ENCODE results near the gene CUBN.
A peak's percentile ranks its signal among the peaks of the same experiment; 100 is the strongest.

CUBN gene

DNA sequence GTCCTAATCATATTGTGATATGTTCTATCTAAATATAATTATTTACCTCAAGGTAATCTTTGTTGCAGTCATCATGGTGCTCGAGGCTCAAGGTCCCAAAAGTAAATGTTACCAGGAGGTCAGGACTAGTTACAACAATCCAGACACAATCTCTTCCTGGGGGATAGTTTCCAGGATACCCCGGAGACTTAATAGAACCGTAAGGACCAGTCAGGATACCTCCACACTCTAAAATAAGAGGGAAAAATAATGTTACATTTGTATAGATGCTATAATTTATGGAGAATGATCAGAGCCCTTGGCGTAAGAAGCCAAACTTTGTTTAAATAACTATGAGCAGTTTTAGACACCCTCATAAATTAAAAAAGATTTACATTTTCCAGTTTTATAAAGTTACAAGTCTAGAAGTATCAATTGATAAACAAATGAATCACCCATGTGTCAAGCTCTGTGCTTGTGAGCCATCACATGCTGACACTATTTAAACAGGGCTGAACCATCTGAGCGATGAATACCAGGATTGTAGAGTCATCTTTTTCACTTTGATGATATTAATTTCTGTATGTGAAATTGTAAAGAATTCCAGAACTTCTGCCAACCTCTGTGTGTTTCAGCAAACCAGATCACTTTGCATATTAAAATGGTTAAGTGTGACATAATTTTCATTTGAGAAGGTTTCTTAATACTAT, 41.3 kb downstream of the CUBN start:
- Histone ChIP-seq H3K27ac (ENCODE audit: low read depth, low read length) (peak overlapping the region; percentile 26), H2AFZ (ENCODE audit: low read length, unreplicated experiment) (peak overlapping the region; percentile 65), H3K79me2 (ENCODE audit: control insufficient read depth, insufficient read depth, low read length, unreplicated experiment) (no peaks in the 10 kb centered on the region), H3K27me3 (ENCODE audit: insufficient read depth, low read length) (no peaks in the 10 kb centered on the region), H3K4me3 (ENCODE audit: low read depth, low read length) (no peak overlapping the region), H3K36me3 (ENCODE audit: insufficient read depth, low read length) (no peaks in the 10 kb centered on the region), H3K4me1 (ENCODE audit: control insufficient read depth, insufficient read depth, low read length, unreplicated experiment) (peaks cover 27% of the 10 kb centered on the region)

DNA sequence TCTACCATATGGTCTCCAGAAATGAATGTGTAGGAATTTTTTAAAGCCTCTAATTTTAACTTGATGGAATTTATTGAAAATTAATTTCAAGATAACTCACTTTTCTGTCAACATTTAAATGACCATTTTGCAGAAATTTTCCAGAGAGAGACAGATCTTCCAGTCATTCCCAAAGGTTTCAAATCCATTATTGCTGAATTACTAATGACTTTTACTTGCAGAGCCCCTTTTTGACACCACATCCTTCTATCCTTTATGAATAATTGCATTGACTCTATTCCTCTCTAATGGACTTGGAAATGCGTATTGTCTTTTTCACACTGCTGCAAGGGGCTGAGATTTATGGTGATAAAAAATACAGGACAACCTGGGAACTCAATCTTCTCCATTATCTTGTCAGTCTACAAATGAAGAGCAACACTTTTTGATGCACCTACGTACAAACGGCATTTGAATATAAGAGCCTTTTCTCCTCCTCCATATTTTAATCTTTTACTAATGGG, 42.7 kb downstream of the CUBN start:
- Histone ChIP-seq H3K4me3 (ENCODE audit: low read depth, low read length) (no peak overlapping the region), H3K4me1 (ENCODE audit: control insufficient read depth, insufficient read depth, low read length, unreplicated experiment) (peaks cover 27% of the 10 kb centered on the region), H3K36me3 (ENCODE audit: insufficient read depth, low read length) (no peaks in the 10 kb centered on the region), H3K27me3 (ENCODE audit: insufficient read depth, low read length) (no peaks in the 10 kb centered on the region), H2AFZ (ENCODE audit: low read length, unreplicated experiment) (no peak overlapping the region), H3K27ac (ENCODE audit: low read depth, low read length) (no peak overlapping the region), H3K79me2 (ENCODE audit: control insufficient read depth, insufficient read depth, low read length, unreplicated experiment) (no peaks in the 10 kb centered on the region)

DNA sequence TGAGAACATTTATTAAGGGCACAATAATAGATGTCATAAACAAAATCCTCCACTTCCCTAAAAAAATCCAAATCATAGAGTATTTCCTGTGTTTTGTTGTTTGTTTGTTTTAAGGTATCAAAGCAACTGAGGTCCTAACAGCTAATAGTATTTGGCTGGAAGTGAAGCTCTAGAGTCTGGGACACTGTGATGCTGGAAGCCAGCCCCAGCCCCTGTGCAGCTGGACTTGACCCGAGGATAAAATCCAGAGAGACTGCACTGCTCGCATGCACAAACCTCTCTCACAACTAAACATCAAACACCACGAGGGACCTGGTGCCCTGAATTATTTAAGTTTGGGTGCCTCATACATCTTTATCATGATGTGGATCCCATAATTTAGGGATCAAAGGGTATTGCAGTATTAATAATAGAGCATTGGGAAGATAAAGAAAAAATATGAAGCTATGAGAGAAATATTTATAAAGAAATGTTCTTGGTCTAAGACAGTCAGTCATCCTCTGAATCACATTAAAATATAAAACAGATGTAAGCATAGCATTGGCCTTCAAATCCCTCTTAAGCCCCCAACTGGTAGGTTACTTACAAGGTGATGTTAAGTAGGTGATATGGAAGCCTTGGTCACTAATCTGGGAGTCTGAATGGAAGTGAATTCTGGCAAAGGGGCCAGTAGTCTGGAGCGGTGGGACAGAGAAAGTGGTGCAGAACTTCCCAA, 44.4 kb downstream of the CUBN start:
- H3K27ac ChIP-seq (ENCODE audit: low read depth, low read length), result no peak overlapping the region
- peaks cover 27% of the 10 kb centered on the region for H3K4me1 ChIP-seq (ENCODE audit: control insufficient read depth, insufficient read depth, low read length, unreplicated experiment)
- peak overlapping the region; percentile 28 for H2AFZ ChIP-seq (ENCODE audit: low read length, unreplicated experiment)
- H3K36me3 ChIP-seq (ENCODE audit: insufficient read depth, low read length), result no peaks in the 10 kb centered on the region
- no peak overlapping the region for H3K4me3 ChIP-seq (ENCODE audit: low read depth, low read length)
- no peaks in the 10 kb centered on the region for H3K27me3 ChIP-seq (ENCODE audit: insufficient read depth, low read length)
- no peaks in the 10 kb centered on the region for H3K79me2 ChIP-seq (ENCODE audit: control insufficient read depth, insufficient read depth, low read length, unreplicated experiment)

DNA sequence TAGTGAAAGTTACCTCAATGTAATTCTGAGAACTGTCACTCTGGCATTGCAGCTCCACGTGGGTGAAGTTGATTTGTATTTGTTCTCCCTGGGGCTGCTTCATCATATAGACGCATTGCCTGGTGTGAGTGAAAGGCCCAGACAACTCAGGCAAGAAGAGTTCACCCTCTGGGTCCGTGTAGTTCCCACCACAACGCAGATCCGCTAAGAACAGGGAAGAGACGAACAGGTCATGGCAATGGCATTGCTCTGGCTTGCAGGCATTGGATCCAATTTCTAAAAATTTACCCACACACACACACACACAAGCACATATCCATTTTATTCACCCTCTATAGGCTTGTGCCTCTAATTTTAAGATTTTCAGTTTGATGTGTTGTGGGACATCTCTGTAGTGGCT, 45.4 kb downstream of the CUBN start:
- H3K4me3 ChIP-seq (ENCODE audit: low read depth, low read length), result no peak overlapping the region

DNA sequence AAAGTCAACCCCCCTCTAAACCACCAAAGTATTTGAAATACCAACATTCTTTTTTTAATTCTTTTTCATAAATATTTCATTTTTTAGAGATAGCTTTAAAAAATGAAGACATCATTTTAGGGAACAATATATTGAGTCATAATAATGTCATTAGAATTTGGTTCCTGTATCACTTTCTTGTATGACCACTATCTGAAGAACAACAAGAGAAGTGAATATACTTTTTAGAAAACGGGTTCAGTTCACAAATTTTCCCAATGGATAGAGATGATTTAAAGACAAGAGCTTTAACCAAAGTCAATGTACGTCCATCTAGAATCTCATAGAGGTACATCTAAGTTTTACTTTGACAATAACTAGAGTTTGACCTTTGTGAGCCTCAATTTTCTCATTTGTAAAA, 48.2 kb downstream of the CUBN start:
- Histone ChIP-seq H3K4me3 (ENCODE audit: low read depth, low read length) (no peak overlapping the region), H2AFZ (ENCODE audit: low read length, unreplicated experiment) (no peak overlapping the region), H3K36me3 (ENCODE audit: insufficient read depth, low read length) (no peaks in the 10 kb centered on the region), H3K27ac (ENCODE audit: low read depth, low read length) (no peak overlapping the region), H3K4me1 (ENCODE audit: control insufficient read depth, insufficient read depth, low read length, unreplicated experiment) (peaks cover 20% of the 10 kb centered on the region), H3K79me2 (ENCODE audit: control insufficient read depth, insufficient read depth, low read length, unreplicated experiment) (no peaks in the 10 kb centered on the region), H3K27me3 (ENCODE audit: insufficient read depth, low read length) (no peaks in the 10 kb centered on the region)

More for the DNA sequence above, 45.4 kb downstream of the CUBN start:
- Histone ChIP-seq H3K27me3 (ENCODE audit: insufficient read depth, low read length) (no peaks in the 10 kb centered on the region), H3K36me3 (ENCODE audit: insufficient read depth, low read length) (no peaks in the 10 kb centered on the region), H3K79me2 (ENCODE audit: control insufficient read depth, insufficient read depth, low read length, unreplicated experiment) (no peaks in the 10 kb centered on the region), H3K4me1 (ENCODE audit: control insufficient read depth, insufficient read depth, low read length, unreplicated experiment) (peaks cover 24% of the 10 kb centered on the region), H3K27ac (ENCODE audit: low read depth, low read length) (no peak overlapping the region), H2AFZ (ENCODE audit: low read length, unreplicated experiment) (no peak overlapping the region)

DNA sequence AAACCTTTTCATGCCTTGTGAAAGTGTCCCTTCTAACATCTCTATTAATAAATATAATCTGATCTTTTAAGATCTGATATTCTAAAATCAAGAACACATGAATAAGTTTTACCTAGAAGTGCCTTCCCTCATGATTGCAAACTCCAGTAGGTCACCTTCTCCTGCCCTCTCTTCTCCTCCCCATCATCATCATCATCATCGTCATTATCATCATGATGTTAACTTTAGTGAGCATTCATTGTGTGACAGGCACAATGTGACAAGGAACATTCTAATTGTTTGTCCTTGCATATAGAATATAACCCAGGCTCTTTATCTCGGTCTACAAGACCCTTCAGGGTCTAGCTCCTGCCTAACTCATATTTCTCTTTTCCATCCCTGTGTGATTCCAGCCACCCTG, 51.7 kb downstream of the CUBN start:
- no peak overlapping the region for H3K27ac ChIP-seq (ENCODE audit: low read depth, low read length)
- H3K79me2 ChIP-seq (ENCODE audit: control insufficient read depth, insufficient read depth, low read length, unreplicated experiment), result no peaks in the 10 kb centered on the region
- H2AFZ ChIP-seq (ENCODE audit: low read length, unreplicated experiment), result no peak overlapping the region
- no peak overlapping the region for H3K4me3 ChIP-seq (ENCODE audit: low read depth, low read length)
- no peaks in the 10 kb centered on the region for H3K27me3 ChIP-seq (ENCODE audit: insufficient read depth, low read length)
- no peaks in the 10 kb centered on the region for H3K36me3 ChIP-seq (ENCODE audit: insufficient read depth, low read length)
- peaks cover 40% of the 10 kb centered on the region for H3K4me1 ChIP-seq (ENCODE audit: control insufficient read depth, insufficient read depth, low read length, unreplicated experiment)

DNA sequence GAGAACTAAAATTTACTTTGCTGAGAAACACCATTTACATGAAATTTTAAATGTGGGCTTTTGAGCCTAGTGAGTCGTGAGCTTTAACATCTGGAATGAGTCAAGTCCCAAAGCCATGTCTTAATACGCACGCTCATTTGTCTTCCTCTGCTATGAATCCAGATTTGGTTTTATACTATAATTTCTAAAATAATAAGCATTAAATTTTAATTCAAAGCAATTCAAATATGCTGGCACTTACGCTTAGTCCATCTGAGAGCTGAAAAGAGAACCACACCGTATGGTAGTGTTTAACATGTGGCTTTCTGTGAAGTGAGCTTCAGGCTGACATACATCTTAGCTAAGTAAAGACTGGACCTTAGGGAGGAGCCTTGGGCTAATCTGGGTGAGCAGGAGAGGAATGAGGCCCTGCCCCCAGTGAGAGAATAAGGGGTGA, 52.2 kb downstream of the CUBN start:
- H2AFZ ChIP-seq (ENCODE audit: low read length, unreplicated experiment), result no peak overlapping the region
- no peaks in the 10 kb centered on the region for H3K27me3 ChIP-seq (ENCODE audit: insufficient read depth, low read length)
- peak overlapping the region; percentile 99 for H3K27ac ChIP-seq (ENCODE audit: low read depth, low read length)
- no peaks in the 10 kb centered on the region for H3K79me2 ChIP-seq (ENCODE audit: control insufficient read depth, insufficient read depth, low read length, unreplicated experiment)
- peaks cover 43% of the 10 kb centered on the region for H3K4me1 ChIP-seq (ENCODE audit: control insufficient read depth, insufficient read depth, low read length, unreplicated experiment)
- no peak overlapping the region for H3K4me3 ChIP-seq (ENCODE audit: low read depth, low read length)
- H3K36me3 ChIP-seq (ENCODE audit: insufficient read depth, low read length), result no peaks in the 10 kb centered on the region

DNA sequence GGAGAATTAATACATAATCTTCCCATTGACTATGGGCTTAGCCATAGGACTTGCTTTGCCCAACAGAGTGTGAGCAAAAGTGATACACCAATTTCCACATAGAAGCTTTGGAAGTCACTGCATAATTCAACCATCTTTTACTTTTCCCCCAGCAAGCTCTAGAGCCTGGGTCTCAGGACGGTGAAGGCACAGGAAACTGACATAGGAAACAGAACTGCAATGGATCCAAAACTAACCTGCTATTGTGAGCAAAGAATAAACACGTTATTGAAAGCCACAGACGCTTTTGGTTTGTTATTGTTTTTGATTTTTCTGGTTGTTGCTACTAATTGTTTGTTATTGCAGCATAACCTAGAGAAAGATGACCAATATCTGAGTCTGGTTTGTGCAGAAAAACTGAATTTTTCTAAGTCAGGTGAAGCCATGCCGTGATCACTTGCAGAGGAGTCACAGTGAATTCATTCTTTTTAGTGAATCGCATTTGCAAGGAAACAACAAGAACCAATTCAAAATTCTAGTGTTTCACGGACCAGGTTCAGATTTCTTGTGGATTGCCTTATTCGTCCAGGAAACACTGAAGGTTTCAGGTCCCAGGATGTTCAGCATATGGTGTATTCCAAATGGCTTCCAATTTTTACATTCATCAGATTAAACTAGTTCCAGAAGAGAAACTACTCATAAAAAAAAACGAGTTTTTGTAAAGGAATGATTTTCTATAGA, 52.8 kb downstream of the CUBN start:
- H3K27me3 ChIP-seq (ENCODE audit: insufficient read depth, low read length), result no peaks in the 10 kb centered on the region
- peaks cover 47% of the 10 kb centered on the region for H3K4me1 ChIP-seq (ENCODE audit: control insufficient read depth, insufficient read depth, low read length, unreplicated experiment)
- peak overlapping the region; percentile 56; the same call in 1 of the 2 replicates for H3K4me3 ChIP-seq (ENCODE audit: low read depth, low read length)
- peak overlapping the region; percentile 99 for H3K27ac ChIP-seq (ENCODE audit: low read depth, low read length)
- no peaks in the 10 kb centered on the region for H3K79me2 ChIP-seq (ENCODE audit: control insufficient read depth, insufficient read depth, low read length, unreplicated experiment)
- H2AFZ ChIP-seq (ENCODE audit: low read length, unreplicated experiment), result peak overlapping the region; percentile 39
- H3K36me3 ChIP-seq (ENCODE audit: insufficient read depth, low read length), result no peaks in the 10 kb centered on the region

DNA sequence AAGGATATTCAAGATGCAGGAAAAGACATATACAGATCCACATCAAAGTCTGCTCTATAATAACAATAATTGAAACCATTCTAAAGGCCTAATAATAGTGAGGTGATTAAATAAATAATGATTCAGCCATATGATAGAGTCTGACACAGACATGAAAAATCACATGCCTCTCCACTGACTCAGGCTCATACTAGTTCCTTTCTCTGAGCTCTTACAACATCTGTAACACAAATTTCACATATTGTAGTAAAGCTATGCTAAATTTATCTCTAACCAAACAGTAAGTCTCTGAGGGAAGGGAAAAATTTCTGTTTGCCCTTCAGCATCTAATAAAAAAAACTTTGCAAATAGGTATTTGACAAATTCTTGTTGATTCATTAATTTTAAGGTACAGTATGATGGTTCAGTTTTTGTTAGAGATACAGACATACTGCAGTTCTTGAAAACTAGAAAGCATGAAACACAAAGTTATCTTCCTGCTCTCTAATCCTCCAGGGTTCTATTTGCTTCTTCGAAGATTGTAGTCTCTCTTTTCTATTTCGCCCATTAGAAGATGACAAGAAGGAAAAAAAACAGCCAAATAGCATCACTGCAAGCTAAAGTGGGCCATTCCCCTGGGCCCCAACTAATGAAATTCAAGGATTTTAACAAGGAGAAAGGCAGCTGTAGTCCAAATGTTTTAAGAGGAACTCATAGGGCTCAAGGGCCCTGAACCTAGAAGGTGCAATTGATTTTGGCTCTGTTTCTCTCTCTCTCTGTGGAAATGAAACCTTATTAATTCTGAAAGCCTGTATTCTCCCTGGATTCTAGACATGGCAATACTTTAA, 53.9 kb downstream of the CUBN start:
- Histone ChIP-seq H3K27me3 (ENCODE audit: insufficient read depth, low read length) (no peaks in the 10 kb centered on the region), H3K79me2 (ENCODE audit: control insufficient read depth, insufficient read depth, low read length, unreplicated experiment) (no peaks in the 10 kb centered on the region), H3K36me3 (ENCODE audit: insufficient read depth, low read length) (no peaks in the 10 kb centered on the region), H3K27ac (ENCODE audit: low read depth, low read length) (peak overlapping the region; percentile 99), H3K4me1 (ENCODE audit: control insufficient read depth, insufficient read depth, low read length, unreplicated experiment) (peaks cover 47% of the 10 kb centered on the region), H3K4me3 (ENCODE audit: low read depth, low read length) (peak overlapping the region; percentile 56), H2AFZ (ENCODE audit: low read length, unreplicated experiment) (peak overlapping the region; percentile 81)

DNA sequence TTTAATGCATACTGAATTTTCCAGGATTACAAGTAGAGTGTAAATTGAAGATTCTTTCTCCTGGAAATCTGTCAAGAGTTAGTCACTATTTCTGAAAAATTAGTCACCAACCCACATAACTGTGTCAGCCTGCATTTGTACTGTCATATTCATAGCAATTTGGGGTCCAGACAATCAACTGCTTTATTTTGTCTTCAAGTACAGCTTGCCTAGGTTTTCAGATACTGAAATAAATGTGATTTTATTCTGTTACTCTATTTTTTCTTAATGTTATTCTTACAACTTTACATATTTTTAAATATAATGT, 55.1 kb downstream of the CUBN start:
- Histone ChIP-seq H3K79me2 (ENCODE audit: control insufficient read depth, insufficient read depth, low read length, unreplicated experiment) (no peaks in the 10 kb centered on the region), H3K27me3 (ENCODE audit: insufficient read depth, low read length) (no peaks in the 10 kb centered on the region), H3K4me1 (ENCODE audit: control insufficient read depth, insufficient read depth, low read length, unreplicated experiment) (peaks cover 47% of the 10 kb centered on the region), H3K27ac (ENCODE audit: low read depth, low read length) (peak overlapping the region; percentile 99), H2AFZ (ENCODE audit: low read length, unreplicated experiment) (no peak overlapping the region), H3K36me3 (ENCODE audit: insufficient read depth, low read length) (no peaks in the 10 kb centered on the region), H3K4me3 (ENCODE audit: low read depth, low read length) (no peak overlapping the region)

All from ACC112 (cell line).